ENCODE measurements around the gene ADK.
"Not testable (repeated sequence)": the region's sequence is repeated elsewhere in the genome, so short reads cannot be mapped to it uniquely, and the experiment has no call there.

Gene ADK

GRCh38 chr10:74433595-74433956, 282.6 kb downstream of the ADK start:
- DNase-seq = no peak

DNA sequence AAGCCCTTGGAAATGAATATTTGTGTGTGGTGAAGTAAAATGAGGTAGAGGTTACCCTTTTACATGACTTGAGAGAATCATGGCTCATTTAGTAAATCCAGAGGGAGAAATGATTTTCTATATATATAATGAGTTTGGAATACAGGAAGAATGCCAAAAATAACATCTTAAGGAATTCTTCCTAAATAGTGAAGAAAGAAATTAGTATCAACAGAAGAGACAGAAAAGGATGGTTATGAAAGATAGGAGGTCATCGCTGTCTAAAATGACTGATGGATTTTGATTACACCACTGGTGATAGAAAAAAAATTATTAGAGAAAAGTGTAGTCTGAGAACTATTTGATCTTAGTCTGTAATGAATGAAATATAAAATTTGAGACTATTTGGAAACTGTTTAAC, 283.0 kb downstream of the ADK start:
- DNase-seq = no peak

- no peak for DNase-seq
These were observed 283.5 kb downstream of the ADK start for GRCh38 chr10:74434547-74434946.

DNA sequence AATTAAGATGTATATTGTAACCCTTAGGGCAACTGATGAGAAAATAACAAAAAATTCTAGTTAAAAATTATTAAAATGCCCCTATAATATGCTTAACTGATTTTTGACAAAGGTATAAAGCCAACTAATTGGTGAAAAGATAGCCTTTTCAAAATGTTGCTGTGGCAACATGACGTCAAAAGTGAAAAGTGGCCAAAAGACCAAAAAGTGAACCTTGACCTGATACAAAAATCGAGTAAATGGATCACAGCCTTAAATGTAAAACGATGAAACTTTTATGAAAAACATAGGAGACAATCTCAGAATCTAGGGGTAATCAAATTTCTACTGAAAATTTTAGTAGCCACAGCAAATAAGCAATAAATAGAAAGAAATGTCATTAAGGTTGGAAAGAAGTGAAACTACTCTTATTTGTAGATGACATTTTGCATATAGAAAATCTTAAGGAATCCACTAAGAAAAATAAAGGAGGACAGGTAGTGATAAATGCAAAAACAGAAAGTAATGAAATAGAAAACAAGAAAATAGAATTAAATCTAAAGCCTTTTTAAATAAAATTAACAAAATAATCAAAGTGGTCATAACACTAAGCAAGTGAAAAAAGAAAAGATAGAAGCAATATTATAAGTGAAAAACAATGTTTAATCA, 285.6 kb downstream of the ADK start:
- no peak for DNase-seq

GRCh38 chr10:74437822-74438221, 286.8 kb downstream of the ADK start:
- DNase-seq = no peak

DNA sequence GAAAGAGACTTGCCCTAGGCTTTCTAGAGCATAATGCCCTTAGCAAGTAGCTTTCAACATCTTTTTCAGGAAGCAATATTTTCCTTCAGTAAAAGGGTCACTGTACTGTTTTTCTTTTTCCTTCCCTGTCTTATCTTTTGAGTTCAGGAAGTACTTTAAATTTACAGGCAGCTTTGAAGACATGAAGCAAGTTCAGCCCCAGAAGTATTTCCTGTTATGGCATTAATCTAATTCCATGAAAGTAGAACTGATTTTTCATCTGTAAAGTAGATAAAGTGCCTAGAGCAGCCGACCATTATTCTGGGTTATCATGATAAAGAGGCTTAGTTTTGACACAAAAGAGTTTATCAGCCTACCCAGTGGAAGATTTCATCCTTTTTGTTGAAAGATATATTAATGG, 288.2 kb downstream of the ADK start:
- no peak for DNase-seq

- no peak for DNase-seq
These were observed 294.5 kb downstream of the ADK start for GRCh38 chr10:74445493-74445892.

DNA sequence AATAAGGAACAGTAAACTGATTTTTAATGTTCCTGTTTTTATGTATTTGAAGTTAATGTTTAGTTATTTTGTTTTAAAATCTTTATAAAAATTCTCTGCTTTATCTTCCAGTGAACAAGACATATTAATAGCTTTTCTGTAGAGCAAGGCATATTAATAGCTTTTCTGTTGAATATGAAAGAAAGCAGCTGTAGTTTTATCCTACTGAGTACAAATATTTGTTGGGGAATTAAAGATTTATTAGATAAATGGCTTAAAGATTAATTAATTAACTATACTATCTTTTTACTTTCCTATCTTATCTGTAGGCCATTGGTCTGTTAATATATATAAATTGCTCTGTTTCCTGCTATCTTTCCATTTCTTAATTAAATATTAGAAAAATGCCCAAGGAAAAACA, 299.6 kb downstream of the ADK start:
- DNase-seq = no peak

GRCh38 chr10:74451127-74451829, 300.3 kb downstream of the ADK start:
- no peak for DNase-seq

DNA sequence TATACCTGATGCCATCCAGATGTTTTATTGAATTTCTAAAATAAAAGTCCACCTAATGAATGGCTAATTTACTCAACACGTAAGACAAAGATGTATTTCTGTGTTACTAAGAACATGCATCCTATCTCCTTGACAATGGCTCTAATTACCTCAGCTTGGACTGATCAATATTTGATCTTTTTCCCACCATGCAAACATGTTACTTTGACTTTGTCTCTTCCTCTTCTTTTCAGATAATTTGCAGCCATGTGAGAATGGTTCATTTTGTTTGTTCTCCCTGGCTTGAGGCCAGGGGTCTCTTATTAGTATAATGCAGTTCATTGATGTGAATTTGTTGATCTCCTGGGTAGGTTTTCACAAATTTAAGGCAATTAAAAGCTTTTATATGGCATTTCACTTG, 302.1 kb downstream of the ADK start:
- no peak for DNase-seq

DNA sequence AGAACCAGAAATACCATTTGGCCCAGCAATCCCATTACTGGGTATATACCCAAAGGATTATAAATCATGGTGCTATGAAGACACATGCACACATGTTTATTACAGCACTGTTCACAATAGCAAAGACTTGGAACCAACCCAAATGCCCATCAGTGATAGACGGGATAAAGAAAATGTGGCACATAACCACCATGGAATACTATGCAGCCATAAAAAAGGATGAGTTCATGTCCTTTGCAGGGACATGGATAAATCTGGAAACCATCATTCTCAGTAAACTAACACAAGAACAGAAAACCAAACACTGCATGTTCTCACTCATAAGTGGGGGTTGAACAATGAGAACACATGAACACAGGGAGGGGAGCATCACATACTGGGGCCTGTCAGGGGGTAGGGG, 306.5 kb downstream of the ADK start:
- DNase-seq = not testable (repeated sequence)

DNA sequence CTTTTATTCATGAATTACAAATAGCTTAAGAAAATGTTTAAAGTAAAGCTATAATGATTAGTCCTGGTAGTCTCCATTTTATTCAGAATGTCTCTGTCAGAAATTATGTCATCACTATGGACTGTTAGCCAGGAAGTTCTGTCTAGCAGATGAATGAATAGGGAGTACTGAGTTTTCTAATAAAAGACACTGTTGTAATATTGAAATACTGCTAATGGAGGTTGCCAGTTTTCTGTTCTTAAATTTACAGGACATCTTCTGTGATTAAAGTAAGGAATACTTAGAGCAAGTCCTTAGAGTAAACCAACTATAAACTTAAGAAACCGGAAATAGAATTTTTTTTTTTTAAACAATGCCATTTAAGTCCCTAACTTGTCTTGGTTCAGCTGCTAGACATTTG, 309.8 kb downstream of the ADK start:
- DNase-seq = no peak

- DNase-seq = no peak
These were observed 323.1 kb downstream of the ADK start for GRCh38 chr10:74474022-74474713.

DNA sequence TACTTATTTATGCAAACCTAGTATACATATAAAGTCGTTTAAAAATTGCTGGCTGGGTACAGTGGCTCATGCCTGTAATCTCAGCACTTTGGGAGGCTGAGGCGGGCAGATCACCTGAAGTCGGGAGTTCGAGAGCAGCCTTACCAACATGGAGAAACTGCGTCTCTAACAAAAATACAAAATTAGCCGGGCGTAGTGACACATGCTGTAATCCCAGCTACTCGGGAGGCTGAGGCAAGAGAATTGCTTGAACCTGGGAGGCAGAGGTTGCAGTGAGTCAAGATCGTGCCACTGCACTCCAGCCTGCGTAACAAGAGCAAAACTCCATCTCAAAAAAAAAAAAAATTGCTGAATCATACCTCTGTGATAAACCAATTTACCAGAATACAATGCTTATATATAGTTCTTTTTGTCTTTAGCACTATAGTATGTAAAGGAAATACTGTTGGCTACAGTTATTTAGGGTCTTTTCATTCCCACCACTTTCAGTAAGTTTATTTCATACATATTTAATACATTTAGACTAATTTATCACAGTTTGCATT, 325.2 kb downstream of the ADK start:
- not testable (repeated sequence) for DNase-seq

- no peak for DNase-seq
These were observed 329.8 kb downstream of the ADK start for GRCh38 chr10:74480778-74481177.

- no peak for DNase-seq
These were observed 332.3 kb downstream of the ADK start for GRCh38 chr10:74483356-74483755.

GRCh38 chr10:74485283-74485682, 334.3 kb downstream of the ADK start:
- no peak for DNase-seq

DNA sequence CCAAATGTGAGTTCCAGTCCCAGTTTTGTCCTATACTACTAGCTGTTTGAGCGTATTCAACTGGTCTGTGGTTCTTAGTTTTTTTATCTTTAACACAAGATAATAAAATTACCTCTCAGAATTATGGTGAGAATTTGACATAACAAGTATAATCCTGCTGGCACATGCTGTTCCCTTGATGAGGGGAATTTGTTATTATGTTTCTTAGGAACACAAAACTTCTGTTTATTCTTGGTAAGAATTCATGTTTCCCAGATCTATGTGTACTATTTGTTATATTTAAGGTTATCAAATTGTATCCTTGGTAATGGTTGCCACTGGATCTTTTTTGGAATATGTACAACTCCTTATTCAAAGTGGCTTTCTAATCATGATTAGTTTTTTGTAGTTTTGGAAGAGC, 335.6 kb downstream of the ADK start:
- DNase-seq = no peak

- no peak for DNase-seq
These were observed 337.9 kb downstream of the ADK start for GRCh38 chr10:74488907-74489306.

DNA sequence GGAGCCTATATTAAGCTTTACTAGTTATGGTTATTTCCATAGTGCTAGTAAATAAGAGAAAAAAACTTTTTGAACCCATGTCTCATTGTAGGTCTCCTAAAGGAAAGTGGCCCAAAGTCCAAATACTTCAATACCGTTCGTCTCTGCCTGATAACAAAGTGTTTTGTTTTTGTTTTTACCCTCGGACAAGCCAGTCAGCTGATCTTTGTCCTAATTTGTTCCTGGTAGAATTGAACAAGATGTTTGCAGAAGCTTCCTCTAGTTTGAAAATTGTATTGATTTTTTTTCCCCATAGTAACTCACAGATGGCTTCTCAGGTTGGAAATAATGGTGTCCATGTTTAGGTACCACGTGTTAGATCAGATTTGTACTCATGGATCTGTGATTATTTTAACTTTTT, 339.5 kb downstream of the ADK start:
- no peak for DNase-seq

GRCh38 chr10:74491014-74491413, 340.0 kb downstream of the ADK start:
- DNase-seq = no peak

DNA sequence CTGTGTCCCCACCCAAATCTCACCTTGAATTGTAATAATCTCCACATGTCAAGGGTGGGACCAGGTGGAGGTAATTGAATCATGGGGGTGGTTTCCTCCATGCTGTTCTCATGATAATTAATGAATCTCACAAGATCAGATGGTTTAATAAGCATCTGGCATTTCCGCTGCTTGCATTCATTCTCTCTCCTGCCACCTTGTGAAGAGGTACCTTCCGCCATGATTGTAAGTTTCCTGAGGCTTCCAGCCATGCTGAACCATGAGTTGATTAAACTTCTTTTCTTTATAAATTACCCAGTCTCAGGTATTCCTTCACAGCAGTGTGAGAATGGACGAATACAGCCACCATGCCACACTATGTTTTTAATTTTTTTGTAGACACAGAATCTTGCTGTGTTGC, 345.3 kb downstream of the ADK start:
- DNase-seq = not testable (repeated sequence)

GRCh38 chr10:74498664-74499063, 347.6 kb downstream of the ADK start:
- not testable (repeated sequence) for DNase-seq
